ENCODE results near the gene ADAMTS20.

GRCh38 chr12:43333644-43334043 lies 218.4 kb downstream of the ADAMTS20 start:
- TF ChIP-seq, protein P1, sequence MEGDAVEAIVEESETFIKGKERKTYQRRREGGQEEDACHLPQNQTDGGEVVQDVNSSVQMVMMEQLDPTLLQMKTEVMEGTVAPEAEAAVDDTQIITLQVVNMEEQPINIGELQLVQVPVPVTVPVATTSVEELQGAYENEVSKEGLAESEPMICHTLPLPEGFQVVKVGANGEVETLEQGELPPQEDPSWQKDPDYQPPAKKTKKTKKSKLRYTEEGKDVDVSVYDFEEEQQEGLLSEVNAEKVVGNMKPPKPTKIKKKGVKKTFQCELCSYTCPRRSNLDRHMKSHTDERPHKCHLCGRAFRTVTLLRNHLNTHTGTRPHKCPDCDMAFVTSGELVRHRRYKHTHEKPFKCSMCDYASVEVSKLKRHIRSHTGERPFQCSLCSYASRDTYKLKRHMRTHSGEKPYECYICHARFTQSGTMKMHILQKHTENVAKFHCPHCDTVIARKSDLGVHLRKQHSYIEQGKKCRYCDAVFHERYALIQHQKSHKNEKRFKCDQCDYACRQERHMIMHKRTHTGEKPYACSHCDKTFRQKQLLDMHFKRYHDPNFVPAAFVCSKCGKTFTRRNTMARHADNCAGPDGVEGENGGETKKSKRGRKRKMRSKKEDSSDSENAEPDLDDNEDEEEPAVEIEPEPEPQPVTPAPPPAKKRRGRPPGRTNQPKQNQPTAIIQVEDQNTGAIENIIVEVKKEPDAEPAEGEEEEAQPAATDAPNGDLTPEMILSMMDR (IDR thresholded peaks at IDR 0.05), result no peak
- TF ChIP-seq EP300 (IDR thresholded peaks at IDR 0.05; ENCODE audit: low read depth), result no peak
- no peak for TF ChIP-seq POLR2A (IDR thresholded peaks at IDR 0.05)
- TF ChIP-seq POLR2AphosphoS5 (IDR thresholded peaks at IDR 0.05), result no peak
